ENCODE results near the gene ADGRA1.
"Not testable (repeated sequence)": the region's sequence is repeated elsewhere in the genome, so short reads cannot be mapped to it uniquely, and the experiment has no call there.

Gene ADGRA1

DNA sequence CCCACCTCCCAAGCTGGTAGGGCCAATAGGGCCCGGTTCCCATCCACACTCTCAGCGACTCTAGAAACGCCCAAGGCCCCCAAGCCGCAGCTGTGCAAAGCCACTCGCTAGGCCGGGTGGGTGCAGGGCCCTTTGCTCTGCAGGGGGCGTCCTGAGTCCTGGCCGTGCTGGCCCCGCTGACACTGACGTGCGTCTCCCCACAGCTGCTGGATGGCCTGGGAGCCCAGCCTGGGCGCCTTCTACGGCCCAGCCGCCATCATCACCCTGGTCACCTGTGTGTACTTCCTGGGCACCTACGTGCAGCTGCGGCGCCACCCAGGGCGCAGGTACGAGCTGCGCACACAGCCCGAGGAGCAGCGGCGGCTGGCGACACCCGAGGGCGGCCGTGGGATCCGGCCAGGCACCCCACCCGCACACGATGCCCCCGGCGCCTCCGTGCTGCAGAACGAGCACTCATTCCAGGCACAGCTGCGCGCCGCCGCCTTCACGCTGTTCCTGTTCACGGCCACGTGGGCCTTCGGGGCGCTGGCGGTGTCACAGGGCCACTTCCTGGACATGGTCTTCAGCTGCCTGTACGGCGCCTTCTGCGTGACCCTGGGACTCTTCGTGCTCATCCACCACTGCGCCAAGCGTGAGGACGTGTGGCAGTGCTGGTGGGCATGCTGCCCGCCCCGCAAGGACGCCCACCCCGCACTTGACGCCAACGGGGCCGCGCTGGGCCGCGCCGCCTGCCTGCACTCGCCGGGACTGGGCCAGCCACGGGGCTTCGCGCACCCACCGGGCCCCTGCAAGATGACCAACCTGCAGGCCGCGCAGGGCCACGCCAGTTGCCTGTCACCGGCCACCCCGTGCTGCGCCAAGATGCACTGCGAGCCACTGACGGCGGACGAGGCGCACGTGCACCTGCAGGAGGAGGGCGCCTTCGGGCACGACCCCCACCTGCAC lies 40.7 kb downstream of the ADGRA1 start:
- DNase-seq (ENCODE audit: low read depth), result no peak

DNA sequence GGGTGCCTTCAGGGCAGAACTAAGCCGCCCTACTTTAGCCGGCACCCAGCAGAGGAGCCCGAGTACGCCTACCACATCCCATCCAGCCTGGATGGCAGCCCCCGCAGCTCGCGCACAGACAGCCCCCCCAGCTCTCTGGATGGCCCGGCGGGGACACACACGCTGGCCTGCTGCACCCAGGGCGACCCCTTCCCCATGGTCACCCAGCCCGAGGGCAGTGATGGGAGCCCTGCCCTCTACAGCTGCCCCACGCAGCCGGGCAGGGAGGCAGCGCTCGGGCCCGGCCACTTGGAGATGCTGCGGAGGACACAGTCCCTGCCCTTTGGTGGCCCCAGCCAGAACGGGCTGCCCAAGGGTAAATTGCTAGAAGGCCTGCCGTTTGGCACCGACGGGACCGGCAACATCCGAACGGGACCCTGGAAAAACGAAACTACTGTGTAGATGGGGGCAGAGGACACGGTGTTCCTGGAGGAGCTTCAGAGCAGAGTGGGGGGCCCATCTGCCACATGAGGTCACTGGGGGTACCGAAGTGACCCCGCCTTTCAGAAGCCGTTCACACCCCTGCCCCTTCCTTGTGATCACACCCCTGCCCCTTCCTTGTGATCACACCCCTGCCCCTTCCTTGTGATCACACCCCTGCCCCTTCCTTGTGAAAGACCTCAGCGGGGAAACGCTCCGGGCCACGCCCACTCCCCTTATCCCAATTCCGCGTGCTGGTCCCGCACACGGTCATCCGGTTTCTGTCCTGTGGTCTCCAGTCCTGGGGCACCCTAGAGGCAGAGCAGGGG lies 41.5 kb downstream of the ADGRA1 start:
- no peak for DNase-seq (ENCODE audit: low read depth)

DNA sequence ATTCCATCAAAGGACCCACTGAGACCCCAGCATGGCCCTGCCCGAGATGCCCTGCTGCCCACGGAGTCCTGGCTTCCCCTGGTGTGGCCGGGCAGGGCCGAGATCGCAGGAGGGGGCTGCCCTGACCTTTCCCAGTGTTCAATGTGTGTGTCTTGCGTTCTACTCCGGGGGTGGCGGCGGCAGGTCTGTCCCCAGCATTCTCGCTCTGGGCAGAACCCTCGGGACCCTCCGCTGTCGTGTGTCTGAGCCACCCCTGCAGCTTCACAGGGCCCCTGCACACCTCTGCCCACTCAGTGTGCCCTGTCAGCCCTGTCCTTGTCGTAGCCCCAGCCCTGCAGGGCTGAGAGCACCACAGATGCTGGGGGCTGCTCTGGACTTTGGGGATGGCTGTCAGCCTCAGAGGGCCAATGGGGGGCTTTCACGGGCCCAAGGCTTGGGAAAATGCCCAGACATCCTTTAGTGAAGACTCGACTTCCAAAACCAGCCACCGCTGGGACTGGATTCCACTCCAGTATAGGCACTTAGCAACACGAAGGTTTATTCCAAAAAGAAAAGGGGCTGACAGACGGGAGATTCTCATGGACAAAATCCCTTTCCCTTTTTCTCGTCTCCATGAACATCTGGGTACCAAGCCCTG lies 42.3 kb downstream of the ADGRA1 start:
- no peak for DNase-seq (ENCODE audit: low read depth)

DNA sequence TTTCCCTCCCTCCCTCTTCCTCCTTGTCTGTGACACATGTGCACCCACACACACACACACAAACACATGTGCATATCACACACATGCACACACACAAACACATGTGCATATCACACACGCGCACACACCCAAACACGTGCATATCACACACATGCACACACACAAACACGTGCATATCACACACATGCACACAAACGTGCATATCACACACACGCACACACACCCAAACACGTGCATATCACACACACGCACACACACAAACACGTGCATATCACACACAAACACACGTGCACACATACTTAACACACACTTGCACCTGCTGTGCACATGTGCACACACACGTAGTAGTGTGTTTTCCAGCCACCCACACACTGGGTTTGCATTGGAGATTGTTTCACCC lies 42.9 kb downstream of the ADGRA1 start:
- DNase-seq (ENCODE audit: low read depth), result no peak

DNA sequence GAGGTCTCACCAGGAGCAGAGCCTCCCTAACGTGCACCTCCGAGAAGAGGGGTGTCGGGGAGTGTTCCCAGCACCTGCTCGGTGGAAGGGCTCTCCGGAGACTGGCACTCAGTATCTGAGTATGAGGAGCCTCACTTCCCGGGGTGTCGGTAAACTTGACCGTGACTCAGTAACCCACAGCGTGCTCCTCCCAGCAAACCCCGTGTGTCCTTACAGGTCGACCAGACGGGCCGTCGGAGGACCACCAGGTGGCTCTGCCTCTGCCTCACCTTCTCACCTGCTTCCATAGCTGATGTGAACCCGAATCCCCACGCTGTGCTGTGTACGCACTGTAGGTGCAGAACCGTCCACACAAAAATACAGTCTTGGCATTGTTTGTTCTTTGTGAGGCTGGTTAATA lies 43.3 kb downstream of the ADGRA1 start:
- DNase-seq (ENCODE audit: low read depth), result no peak

DNA sequence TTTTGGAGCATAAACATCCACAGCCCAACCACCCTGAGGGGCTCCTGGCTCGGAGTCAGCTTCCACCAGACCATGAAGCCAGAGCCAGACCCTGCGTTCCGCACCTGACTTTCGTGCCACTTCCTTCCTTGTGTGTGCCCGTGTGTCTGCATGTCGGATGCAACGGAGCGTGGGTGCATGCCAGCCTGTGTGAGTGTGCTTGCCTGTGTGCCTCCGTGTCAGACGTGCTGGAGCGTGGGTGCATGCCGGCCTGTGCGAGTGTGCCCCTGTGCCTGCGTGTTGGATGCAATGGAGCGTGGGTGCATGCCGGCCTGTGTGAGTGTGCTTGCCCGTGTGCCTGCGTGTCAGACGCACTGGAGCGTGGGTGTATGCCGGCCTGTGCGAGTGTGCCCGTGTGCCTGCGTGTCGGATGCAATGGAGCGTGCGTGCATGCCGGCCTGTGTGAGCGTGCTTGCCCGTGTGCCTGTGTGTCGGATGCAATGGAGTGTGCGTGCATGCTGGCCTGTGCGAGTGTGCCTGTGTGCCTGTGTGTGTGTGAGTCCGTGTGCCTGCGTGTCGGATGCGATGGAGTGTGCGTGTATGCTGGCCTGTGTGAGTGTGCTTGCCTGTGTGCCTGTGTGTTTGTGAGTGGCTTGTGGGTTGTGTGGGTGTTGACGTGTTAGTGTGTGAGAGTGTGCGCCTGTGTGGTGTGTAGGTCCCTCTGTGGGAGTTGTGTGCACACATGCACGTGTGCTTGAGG lies 44.2 kb downstream of the ADGRA1 start:
- DNase-seq (ENCODE audit: low read depth), result no peak

DNA sequence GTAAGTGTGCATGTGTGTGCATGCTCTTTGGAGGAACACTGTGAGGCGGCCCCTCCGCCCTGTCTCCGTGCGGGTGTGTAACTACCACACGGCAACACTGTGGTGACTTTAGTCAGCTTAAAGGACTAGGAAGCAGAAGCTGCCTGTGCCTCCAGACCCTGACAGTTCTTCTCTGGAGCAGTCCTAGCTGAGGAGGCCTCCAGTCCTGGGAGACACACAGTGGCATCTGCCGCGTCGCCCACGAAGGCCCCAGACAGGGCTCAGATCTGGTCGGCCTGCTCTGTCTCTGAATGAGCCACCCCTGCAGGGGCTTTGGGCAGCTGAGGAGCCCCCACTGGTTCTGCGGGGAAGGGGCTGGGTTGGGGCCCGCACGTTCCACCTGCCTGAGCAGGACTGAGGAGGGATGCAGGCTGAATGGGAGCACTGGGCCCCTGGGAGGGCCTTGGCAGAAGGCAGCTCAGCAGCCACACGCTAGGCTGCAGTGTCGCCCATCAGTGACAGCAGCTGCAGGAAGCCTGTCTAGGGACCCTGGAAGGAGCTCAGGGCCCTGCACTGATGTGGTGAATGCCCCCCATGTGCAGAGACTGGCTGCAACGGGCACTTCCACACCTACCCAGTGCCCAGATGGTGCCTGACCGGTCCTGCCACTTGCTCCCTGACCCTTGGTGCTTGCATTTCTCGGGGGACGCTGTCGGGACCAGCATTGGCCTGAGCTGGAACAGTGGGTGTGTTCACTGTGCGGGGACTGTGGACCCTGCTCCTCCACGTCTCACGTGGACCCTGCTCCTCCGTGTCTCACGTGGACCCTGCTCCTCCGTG lies 45.0 kb downstream of the ADGRA1 start:
- DNase-seq (ENCODE audit: low read depth), result no peak

DNA sequence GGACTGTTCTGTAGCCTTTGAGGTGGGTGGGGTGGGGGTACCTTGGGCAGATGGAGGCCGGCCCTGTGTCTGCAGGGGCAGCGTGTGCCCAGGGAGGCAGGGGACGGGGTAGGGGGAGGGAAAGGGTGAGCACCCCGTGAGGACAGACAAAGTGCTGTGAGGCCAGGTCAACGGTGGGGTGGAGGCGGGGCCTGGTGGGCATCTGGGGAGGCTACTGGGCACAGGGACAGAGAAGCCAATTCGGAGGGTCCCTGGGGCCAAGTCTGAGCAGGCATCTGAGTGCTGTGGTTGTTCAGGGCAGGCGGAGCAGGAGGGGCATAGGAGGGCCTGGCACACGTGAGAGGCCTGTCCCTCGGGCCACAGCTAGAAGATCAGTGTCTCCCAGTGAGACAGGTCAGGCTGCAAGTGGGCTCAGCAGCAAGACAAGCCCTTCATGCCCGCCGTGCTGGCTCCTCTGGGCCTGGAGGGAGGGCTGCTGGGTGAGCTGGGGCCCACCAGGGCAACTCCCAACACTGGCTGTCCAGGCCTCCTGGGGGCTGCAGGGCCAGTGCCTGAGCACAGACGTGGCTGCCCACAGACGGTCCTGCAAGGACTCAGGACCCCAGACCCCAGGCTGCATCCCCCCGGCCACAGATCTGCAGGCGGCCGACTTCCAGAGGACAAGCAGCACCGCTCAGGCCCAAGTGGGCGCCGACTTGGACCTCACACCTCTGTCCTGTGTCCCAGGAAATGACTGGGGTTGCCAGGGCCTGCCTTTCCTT lies 45.9 kb downstream of the ADGRA1 start:
- no peak for DNase-seq (ENCODE audit: low read depth)

DNA sequence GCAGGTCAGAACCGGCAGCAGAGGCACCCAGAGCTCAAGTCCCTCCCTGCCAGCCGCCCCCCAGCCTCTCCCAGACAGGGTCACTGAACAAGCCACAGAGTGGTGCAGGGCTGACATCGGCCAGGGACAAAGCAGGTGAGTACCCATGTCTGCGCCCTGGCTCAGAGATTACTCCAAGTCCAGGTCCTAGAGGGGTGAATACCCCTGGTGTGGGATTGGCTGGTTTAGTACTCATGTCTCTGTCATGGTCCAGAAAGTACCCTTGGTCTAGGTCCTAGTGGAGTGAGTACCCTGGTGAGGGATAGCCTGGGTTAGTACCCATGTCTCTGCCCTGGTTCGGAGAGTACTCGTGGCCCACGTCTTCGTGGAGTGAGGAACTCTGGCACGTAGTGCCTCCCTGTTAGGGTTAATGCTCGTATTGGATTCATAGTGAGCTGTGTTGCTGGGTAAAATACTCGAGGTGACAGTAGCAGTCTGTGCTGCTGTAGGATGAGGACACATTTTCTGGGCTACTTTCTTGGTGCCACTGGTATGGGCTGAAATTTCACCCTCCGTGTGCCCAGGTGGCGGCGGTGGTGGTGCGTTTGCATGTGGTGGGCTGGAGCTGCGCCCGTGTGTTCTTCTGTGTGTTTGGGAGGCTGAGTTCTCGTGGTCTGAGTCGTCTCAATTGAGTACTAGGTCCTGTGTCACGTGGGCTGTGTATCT lies 46.8 kb downstream of the ADGRA1 start:
- no peak for DNase-seq (ENCODE audit: low read depth)

DNA sequence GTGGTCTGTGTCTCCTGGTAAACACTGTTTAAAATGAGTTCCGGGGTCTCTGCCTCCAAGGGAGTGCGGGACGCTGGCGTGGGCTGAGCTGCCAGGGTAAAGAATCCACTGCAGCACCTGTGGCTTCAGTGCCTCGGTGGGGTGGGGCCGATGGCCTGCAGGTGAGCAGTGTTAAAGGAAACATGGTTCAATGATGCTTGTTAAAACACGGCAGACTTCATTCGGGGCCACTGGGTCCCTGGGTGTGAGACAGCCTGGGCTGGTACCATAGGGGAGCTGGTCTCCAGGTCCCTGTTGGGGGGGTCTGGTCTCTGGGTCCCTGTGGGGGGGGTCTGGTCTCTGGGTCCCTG lies 47.4 kb downstream of the ADGRA1 start:
- no peak for DNase-seq (ENCODE audit: low read depth)

DNA sequence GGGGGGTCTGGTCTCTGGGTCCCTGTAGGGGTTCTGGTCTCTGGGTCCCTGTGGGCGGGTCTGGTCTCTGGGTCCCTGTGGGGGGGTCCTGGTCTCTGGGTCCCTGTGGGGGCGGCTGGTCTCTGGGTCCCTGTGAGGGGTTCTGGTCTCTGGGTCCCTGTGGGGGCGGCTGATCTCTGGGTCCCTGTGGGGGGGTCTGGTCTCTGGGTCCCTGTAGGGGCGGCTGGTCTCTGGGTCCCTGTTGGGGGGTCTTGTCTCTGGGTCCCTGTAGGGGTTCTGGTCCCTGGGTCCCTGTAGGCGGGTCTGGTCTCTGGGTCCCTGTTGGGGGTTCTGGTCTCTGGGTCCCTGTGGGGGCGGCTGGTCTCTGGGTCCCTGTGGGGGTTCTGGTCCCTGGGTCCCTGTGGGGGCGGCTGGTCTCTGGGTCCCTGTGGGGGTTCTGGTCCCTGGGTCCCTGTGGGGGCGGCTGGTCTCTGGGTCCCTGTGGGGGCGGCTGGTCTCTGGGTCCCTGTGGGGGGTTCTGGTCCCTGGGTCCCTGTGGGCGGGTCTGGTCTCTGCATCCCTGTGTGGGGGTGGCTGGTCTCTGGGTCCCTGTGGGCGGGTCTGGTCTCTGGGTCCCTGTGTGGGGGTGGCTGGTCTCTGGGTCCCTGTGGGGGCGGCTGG lies 49.9 kb downstream of the ADGRA1 start:
- DNase-seq (ENCODE audit: low read depth), result not testable (repeated sequence)

DNA sequence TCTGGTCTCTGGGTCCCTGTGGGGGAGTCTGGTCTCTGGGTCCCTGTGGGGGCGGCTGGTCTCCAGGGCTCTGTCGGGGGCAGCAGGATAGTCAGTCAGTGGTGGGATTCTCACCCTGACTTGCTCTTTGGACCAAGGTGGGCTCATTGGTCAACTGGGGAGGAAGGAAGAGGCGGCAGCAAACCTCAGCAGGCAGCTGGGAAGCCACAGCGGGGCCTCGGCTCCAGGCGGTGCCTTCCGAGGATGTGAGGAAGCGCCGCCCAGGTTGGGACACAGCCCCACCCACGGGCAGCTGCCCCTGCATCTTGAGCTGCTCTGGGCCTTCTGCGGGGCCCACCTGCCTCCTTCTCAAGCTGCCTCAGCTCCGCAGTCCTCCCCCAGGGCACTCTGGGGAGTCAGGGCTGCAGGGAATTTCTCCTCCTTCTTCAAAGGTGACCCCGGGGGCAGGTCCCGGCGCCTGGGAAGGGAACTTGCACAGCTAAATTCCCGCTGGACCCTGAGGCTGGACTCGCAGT lies 51.9 kb downstream of the ADGRA1 start:
- no peak for DNase-seq (ENCODE audit: low read depth)

DNA sequence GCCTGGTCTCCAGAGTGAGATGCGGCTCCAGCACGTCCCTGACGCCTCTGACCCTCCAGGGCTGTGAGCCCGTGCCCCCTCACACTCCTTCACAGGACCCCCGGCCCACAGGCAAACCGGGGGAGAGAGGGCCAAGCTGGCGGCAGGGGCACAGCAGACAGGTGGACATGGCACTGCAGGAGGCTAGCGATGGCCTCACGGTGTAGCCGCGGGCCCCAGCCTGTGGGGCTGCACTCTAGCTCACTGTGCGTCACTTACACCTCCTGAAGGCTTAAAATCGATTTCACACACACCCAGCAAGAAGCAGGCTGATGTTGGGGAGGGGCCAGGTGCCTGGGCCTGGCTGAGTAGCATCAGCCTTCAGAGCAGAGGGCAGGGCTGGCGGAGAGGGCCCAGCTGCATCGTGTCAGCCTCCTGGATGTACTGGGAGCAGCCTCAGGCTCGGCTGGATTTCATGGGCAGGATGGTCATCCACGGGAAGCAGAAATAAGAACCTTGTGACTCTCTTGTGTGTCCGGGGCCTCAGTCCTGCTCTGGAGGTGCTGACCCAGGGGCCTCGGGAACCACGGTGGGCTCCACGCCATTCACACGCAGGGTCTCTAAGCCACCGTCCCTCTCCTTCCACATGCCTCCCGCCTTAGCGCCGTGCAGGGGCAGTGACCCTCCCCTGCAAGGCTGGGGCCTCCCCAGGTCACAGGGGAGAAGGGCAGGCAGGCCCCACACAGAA lies 52.9 kb downstream of the ADGRA1 start:
- no peak for DNase-seq (ENCODE audit: low read depth)

DNA sequence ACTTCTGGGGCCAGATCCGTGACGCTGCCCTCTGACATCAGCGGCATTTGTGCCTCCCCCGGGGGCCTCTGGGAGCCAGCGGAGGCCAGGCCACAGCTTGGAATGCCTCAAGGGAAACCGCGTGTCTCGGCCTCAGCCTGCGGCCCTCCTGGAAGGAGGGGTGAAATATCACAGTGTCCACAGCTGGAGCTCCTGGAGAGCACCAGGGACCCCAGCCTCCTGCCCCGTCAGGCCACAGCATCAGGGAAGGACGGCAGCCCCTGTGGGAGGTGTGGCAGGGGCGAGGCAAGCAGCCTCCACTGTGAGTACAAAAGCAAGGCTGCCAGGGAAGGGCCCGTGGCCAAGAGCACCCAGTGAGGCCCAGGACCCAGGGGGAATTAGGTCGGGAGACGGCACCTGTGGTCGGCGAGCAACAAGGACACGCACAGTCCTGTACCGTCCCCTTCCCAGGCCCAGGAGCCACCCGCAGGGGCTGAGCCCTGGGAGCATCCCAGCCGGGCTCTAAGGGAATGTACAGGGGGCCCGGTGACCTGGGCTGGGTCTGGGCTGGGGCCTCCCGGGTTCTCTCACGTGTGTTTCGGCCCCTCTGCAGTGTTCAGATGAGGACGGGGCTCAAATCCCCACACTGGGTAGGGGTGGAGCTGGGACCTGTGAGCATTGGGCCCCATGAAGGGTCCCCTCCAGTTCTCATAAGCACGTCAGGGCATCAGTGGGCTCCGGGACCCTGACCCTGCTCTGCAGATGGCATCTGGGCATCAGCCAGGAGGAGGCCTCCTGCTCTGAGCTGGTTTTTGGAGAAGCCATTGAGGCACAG lies 53.6 kb downstream of the ADGRA1 start:
- no peak for DNase-seq (ENCODE audit: low read depth)

DNA sequence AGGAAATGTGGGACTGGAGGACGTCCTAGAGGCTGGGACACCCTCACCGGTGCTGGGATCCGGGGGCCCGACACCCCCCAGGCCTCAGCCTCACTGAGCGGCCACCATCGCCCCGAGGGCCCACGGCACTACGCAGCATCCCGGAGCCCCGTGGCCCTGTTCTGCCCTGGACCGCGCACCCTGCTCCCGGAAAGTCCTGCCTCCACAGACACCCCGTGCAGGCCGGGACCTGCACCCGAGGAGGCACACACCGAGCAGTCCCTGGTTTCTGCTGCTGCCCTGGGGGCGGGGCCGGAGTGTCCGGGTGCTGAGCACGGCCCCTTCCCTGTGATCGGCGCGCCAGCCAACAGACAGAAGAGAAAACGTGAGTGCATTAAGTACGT lies 54.2 kb downstream of the ADGRA1 start:
- DNase-seq (ENCODE audit: low read depth), result no peak

DNA sequence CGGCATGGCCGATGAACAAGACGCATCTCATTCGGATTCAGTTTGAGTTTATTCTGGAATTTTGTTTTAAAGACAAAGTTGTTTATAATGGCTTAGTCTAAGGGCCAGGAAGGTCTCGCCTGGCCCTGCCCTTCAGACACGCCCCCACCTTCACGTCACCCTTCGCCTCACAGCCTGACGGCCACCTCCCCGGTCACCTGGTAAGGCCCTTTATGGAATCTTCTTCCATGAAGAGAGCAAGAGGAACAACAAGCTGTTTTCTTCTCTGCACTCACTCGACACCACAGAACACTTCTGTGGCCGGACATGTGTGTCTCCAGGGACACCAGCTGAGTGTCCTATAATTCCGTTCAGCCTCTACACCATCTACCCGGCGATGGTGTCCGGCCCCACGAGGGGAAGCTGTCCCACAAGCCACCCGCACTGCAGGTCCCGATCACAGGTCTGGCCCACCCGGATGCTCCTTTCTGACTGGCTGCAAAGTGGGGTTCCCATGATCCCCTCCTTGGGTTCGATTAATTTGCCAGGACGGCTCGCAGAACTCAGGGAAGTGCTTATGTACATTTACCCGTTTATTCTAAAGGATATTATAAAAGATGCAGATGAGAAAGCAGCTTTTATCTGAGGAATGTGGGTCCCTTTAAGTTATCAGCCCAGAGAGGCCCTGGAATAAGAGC lies 54.9 kb downstream of the ADGRA1 start:
- DNase-seq (ENCODE audit: low read depth), result no peak

DNA sequence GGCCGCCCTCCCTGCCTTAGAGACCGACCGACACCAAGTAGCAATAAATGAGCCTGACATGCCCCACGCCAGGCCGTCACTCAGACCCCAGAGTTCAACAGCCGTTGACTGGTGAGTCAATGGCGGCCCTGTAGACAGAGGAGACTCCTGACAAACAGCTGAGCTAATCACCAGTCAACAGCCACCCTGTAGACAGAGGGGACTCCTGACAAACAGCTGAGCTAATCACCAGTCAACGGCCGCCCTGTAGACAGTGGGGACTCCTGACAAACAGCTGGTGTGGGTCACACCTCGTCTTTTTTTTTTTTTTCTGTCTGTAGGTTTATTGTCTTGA lies 55.4 kb downstream of the ADGRA1 start:
- DNase-seq (ENCODE audit: low read depth), result no peak

Measured in T-helper 22 cell (primary cell).